GM12892 (cell line): ENCODE results near the gene GNB1L.

Experiments used
- POLR2A ChIP-seq: IDR thresholded peaks from 2 replicates; pipeline ENCODE4 v1.6.1; 2011; ENCODE audit warnings: low read depth, low read length, control low read depth
- POLR2AphosphoS5 ChIP-seq: IDR thresholded peaks from 2 replicates; pipeline ENCODE4 v1.6.1; 2011; ENCODE audit warnings: low read depth, low read length, control low read depth
- TAF1 ChIP-seq: IDR thresholded peaks from 2 replicates; pipeline ENCODE4 v1.6.1; 2011; ENCODE audit warnings: low read depth, mild to moderate bottlenecking, control low read depth, low read length, borderline replicate concordance

DNA sequence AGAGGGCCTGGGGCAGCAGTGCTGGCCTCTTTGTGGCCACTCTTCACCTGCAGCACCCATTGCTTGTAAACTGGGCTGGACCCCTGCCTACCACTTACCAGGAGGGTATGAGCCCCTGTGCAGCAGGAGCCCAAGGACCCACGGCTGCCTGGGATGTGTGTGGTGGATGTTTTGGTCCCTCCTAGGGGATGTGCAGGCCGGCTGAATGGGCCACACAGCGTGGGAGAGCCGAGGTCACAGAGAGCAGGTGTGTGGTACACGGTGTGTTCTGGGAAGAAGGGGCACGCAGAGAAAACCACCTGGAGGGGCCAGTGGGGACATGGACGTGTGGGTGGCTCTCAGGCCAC is 19.3 kb upstream of the GNB1L start:
- no peak for TF ChIP-seq POLR2A
- TF ChIP-seq POLR2AphosphoS5, result no peak
- TF ChIP-seq TAF1, result no peak
